Small intestine (tissue), 7 donors: ENCODE results near the gene SNRNP48. TPM values are rescaled to one million over a fixed set of nuclear protein-coding genes. Genes with fewer than 3 reads are reported as not detected.

ENCODE experiments used
- DNase-seq, 2 donors: peaks; one replicate each; pipeline versions ENCODE4 v3.0.0 to v3.0.0-alpha.2; 2013
- FAIRE-seq: peaks from 2 replicates; lab custom pipeline; 2012; peaks lifted over from hg19 to GRCh38; lab: Jason Lieb, UNC
- H3K27ac ChIP-seq, 3 donors: one replicate each; pipeline ENCODE4 v1.5.1; 2013; ENCODE audit warnings: low read length in 2 of 3, mild to moderate bottlenecking in 2 of 3, control low read depth in 1 of 3, inconsistent platforms in 1 of 3, low read depth in 1 of 3, moderate library complexity in 1 of 3
- H3K27me3 ChIP-seq, 3 donors: one replicate each; pipeline ENCODE4 v1.6.1; 2013; ENCODE audit warnings: low read length in 3 of 3, inconsistent platforms in 1 of 3; ENCODE audit not compliant: control insufficient read depth in 3 of 3, insufficient read depth in 3 of 3
- H3K36me3 ChIP-seq, 3 donors: one replicate each; pipeline ENCODE4 v1.6.1; 2013; ENCODE audit warnings: low read length in 3 of 3, inconsistent platforms in 1 of 3, low read depth in 1 of 3, mild to moderate bottlenecking in 1 of 3, moderate library complexity in 1 of 3; ENCODE audit not compliant: control insufficient read depth in 3 of 3, insufficient read depth in 2 of 3
- H3K4me1 ChIP-seq, 3 donors: one replicate each; pipeline ENCODE4 v1.6.1; 2013; ENCODE audit warnings: low read length in 2 of 3, inconsistent platforms in 1 of 3, low read depth in 1 of 3, mild to moderate bottlenecking in 1 of 3, moderate library complexity in 1 of 3; ENCODE audit not compliant: control insufficient read depth in 3 of 3, insufficient read depth in 2 of 3
- H3K4me3 ChIP-seq, 3 donors: one replicate each; pipeline ENCODE4 v1.5.1; 2013; ENCODE audit warnings: low read length in 3 of 3, control low read depth in 1 of 3, inconsistent platforms in 1 of 3, low read depth in 1 of 3, mild to moderate bottlenecking in 1 of 3, moderate library complexity in 1 of 3
- H3K9me3 ChIP-seq, 2 donors: one replicate each; pipeline ENCODE4 v1.6.1; 2013; ENCODE audit warnings: low read depth in 1 of 2, low read length in 1 of 2; ENCODE audit not compliant: control insufficient read depth in 2 of 2, insufficient read depth in 1 of 2
- WGBS, 3 donors: extraction: QIAGEN DNeasy Blood & Tissue Kit; methylation state at CpG; one replicate each; pipeline ENCODE4 v1.1.7; 2013; 5-methylcytosine and 5-hydroxymethylcytosine counted together
- polyA plus RNA-seq, 4 donors: library from polyadenylated mRNA; stranded (reverse) in 3 of 4; unstranded in 1 of 4; fragments of 200-250 nt in 3 of 4; fragments of 120-200 nt in 1 of 4; gene quantifications; one replicate each; pipeline versions ENCODE4 v1.2.1 to v1.2.3, GENCODE V29; 2013
- donor health status: healthy with polysubstance abuse.
- donor health status: control.
- donor health status: control.
- donor health status: Bipolar disorder and iron deficiency.
- donor health status: healthy.

The SNRNP48 gene
- polyA plus RNA-seq, 4 donors: 7.3 to 19.8 (median 8.4) TPM

DNA sequence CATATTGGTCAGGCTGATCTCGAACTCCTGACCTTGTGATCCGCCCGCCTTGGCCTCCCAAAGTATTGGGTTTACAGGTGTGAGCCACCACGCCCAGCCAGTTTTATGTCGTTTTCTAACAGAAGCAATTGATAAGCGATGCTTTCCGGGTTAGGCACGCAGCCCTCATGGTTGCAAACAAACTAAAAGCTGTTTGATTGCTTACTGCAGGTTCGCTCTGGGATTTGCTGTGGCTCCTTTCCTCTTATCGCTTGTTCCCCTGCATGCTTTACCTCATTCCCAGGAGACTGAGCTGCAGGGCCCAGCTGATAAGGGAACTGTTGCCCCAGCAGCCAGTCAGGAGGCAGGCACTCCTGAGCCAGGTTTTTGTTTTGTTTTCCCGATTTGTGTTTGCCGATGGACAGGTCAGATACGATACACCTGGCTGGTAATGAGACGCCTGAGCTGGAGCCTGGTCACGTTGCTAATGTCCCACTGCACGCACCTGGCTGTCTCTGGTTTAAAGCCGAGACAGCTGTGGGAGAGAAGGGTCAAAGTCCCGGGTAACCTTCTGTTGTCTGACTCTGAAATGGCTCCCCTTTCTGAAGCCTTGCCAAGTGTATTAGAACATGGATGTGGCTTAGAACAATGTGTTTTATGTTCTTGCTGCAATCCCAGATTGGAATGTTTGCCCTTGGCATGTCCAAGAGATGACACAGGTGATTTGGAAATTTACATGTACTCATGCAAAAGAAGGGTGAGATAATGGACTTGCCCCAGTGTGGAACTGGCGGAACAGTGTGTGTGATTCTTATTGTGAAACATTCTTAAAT is 28.6 kb upstream of the SNRNP48 start:
- FAIRE-seq (no peak), DNase-seq (peak; percentile 96 to 99)
- 16 to 62% (median 30%) methylated on average over 19 of the region's 19 CpGs for WGBS, 3 donors
- H3K27ac ChIP-seq: peak overlapping the region; percentile 57 to 75 (median 74)
- peaks cover 2 to 42% (median 14%) of the 10 kb centered on the region in 3 donors for H3K36me3 ChIP-seq
- peaks cover 0 to 2% (median 0%) of the 10 kb centered on the region in 3 donors for H3K27me3 ChIP-seq
- no peak overlapping the region for H3K4me3 ChIP-seq
- peaks cover 0 to 22% (median 3%) of the 10 kb centered on the region in 3 donors for H3K4me1 ChIP-seq
- H3K9me3 ChIP-seq: no peaks in the 10 kb centered on the region

DNA sequence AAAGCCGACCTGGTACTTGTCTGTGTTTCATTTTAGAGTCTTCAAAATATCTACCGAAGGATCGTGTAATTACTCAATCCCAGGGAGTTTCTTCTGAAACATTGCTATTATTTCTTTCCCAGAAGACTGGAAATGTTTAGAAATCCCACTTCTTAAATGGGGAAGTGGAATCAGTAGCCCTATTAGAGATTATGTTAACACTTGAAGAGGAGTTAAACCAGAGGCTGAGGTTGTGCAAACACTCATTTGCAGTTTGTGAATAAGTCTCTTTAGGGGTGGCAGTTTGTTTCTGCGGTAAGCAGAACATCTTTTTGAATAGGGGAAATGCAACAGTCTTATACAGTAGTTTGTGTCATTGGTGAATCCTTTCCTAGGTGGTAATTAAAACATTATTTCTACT is 27.2 kb upstream of the SNRNP48 start:
- H3K27me3 ChIP-seq: peaks cover 0 to 2% (median 0%) of the 10 kb centered on the region in 3 donors
- H3K36me3 ChIP-seq: peaks cover 0 to 47% (median 12%) of the 10 kb centered on the region in 3 donors
- H3K9me3 ChIP-seq: no peaks in the 10 kb centered on the region
- H3K4me1 ChIP-seq: peaks cover 0 to 22% (median 3%) of the 10 kb centered on the region in 3 donors
- no peak overlapping the region for H3K4me3 ChIP-seq
- no peak overlapping the region for H3K27ac ChIP-seq
- 80 to 94% (median 94%) methylated on average over 4 of the region's 4 CpGs for WGBS, 3 donors
- DNase-seq: no peak
- FAIRE-seq: no peak

DNA sequence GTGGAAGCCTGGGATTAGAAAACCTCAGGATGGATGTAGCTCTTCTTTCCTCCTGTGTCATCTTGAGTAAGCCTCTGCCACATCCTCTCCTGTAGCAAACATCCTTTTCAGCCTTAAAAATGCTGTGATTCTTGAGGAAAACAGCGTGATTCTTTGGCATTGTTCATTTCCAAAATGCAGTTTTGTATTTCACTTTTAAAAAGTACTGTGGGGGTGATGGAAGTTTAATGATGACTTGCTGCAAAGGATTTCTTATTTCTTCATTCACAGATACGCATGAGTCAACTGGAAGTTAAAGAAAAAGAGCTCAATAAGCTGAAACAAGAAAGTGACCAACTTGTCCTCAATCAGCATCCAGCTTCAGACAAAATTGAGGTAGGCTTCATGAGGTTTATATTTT is 23.9 kb upstream of the SNRNP48 start:
- H3K36me3 ChIP-seq: peaks cover 0 to 50% (median 17%) of the 10 kb centered on the region in 3 donors
- WGBS, 3 donors: 92 to 93% (median 93%) methylated on average over 2 of the region's 2 CpGs
- no peak for FAIRE-seq

DNA sequence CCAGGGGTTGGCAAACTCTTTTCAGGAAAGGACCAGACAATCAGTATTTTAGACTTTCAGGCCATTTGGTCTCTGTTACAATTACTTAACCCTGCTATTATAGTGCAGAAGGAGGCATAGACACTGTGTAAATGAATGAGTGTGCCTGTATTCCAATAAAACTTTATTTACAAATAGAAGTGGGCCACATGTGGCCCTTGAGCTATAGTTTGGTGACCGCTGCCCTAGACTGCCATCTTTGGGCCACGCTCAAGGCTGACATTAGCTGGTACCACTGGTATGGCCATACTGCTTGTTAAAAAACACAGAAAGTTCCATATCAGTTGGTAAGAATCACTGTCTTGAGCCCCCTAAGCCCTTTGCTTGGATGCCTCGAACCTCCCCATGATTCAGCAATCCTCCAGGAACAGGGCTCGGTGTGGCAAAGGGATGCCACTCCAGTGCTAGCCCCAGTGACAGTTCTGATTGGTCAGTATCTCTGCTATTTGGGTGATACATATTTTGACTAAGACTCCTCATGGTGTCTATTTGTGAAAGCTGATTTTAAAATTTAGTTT is 23.3 kb upstream of the SNRNP48 start:
- no peaks in the 10 kb centered on the region for H3K9me3 ChIP-seq
- H3K4me1 ChIP-seq: peaks cover 0 to 2% (median 0%) of the 10 kb centered on the region in 3 donors
- H3K36me3 ChIP-seq: peaks cover 0 to 52% (median 20%) of the 10 kb centered on the region in 3 donors
- no peak for FAIRE-seq
- no peak overlapping the region for H3K27ac ChIP-seq
- DNase-seq: no peak
- no peaks in the 10 kb centered on the region for H3K27me3 ChIP-seq
- 88 to 90% (median 89%) methylated on average over 4 of the region's 4 CpGs for WGBS, 3 donors
- no peak overlapping the region for H3K4me3 ChIP-seq

More for the DNA sequence above, 23.9 kb upstream of the SNRNP48 start:
- DNase-seq: no peak
- peaks cover 0 to 4% (median 0%) of the 10 kb centered on the region in 3 donors for H3K4me1 ChIP-seq
- H3K27me3 ChIP-seq: peaks cover 0 to 2% (median 0%) of the 10 kb centered on the region in 3 donors
- no peak overlapping the region for H3K4me3 ChIP-seq
- H3K9me3 ChIP-seq: no peaks in the 10 kb centered on the region
- H3K27ac ChIP-seq: no peak overlapping the region

DNA sequence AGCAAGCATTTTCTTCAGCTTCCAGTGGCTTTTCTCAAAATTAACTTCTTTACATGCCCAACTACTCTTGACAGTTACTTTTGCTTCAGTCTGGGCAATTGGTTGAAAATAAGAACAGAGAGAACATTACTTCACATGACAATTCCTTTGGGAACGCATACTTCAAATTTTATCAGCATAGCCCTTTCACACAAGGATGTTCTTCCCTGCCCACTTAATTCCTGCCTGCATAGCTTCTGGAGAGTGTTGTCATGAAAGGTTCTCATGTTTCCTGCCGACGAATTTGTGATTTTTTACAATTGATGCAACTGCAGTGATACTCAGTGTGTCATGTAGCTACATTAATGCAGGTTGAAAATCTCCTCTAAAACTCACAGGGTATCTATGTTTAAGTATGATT is 22.0 kb upstream of the SNRNP48 start:
- no peaks in the 10 kb centered on the region for H3K27me3 ChIP-seq
- 73 to 96% (median 82%) methylated on average over 3 of the region's 3 CpGs for WGBS, 3 donors
- no peak overlapping the region for H3K27ac ChIP-seq
- no peak overlapping the region for H3K4me3 ChIP-seq
- FAIRE-seq (no peak), DNase-seq (no peak)
- no peaks in the 10 kb centered on the region for H3K4me1 ChIP-seq
- peaks cover 2 to 56% (median 20%) of the 10 kb centered on the region in 3 donors for H3K36me3 ChIP-seq
- H3K9me3 ChIP-seq: no peaks in the 10 kb centered on the region

DNA sequence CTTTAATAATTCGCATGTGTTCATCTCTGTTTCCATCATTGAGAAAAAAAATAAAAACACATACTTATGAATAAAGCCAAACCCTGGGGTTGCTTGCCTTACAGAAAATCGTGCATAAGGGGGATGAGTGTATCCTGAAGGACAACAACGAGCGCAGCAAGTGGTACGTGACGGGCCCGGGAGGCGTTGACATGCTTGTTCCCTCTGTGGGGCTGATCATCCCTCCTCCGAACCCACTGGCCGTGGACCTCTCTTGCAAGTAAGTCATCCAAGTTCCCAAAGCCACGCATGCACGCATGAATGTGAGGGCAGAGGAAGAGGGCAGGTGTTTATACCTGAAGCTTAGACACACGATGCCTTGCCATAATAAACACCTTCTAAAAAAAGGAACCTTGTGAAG is 20.9 kb upstream of the SNRNP48 start:
- FAIRE-seq (no peak), DNase-seq (no peak)
- H3K27me3 ChIP-seq: no peaks in the 10 kb centered on the region
- H3K4me3 ChIP-seq: no peak overlapping the region
- no peaks in the 10 kb centered on the region for H3K9me3 ChIP-seq
- peaks cover 2 to 48% (median 19%) of the 10 kb centered on the region in 3 donors for H3K36me3 ChIP-seq
- 92 to 93% (median 92%) methylated on average over 13 of the region's 13 CpGs for WGBS, 3 donors
- no peak overlapping the region for H3K27ac ChIP-seq
- no peaks in the 10 kb centered on the region for H3K4me1 ChIP-seq

DNA sequence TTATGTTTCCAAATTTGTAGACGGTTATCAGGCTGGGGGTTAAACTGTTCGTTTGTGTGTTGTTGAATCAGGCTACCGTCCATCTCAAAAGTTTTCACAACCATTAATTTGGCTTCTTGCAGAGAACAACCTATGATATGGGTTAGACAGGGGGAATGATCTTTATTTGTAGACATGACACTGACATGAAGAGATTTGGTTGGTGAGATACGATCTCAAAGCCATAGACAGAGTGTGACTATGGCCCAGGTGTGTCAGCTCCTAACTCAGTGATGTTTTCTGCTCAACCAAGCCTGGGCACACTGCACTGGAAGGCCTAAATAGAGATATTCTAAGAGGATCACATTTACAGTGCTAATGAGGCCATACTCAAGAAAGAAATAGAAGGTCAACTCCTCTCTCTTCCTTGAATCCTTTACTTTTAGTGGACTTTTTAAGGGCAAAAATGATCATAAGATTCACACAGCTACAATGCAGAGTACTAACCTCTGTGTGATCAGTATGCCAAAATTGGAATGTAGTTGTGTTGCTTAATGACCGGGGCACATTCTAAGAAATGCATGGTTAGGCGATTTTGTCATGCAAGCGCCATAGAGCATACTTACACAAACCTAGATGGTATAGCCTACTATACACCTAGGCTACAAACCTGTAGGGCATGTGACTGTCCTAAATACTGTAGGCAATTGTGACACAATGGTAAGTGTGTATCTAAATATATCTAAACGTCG is 17.6 kb upstream of the SNRNP48 start:
- no peaks in the 10 kb centered on the region for H3K27me3 ChIP-seq
- FAIRE-seq (no peak), DNase-seq (no peak)
- peaks cover 7 to 37% (median 21%) of the 10 kb centered on the region in 3 donors for H3K36me3 ChIP-seq
- no peaks in the 10 kb centered on the region for H3K4me1 ChIP-seq
- 88 to 94% (median 89%) methylated on average over 9 of the region's 9 CpGs for WGBS, 3 donors
- no peaks in the 10 kb centered on the region for H3K9me3 ChIP-seq
- no peak overlapping the region for H3K27ac ChIP-seq
- H3K4me3 ChIP-seq: no peak overlapping the region

DNA sequence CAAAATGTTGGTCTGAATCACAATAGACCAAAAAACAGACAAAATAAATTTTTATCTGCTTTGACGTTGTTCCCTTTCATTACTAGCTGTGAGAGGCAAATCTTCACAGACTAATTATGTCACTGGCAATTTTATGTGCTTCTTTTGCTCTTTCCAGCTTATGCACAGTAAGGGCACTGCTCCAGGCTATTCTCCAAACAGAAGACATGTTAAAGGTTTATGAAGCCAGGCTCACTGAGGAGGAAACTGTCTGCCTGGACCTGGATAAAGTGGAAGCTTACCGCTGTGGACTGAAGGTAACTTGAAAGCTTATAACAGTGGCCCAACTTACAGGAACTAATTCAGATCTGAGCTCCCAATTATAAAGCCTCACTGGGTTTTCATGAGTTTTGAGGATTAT is 15.5 kb upstream of the SNRNP48 start:
- Histone ChIP-seq H3K9me3 (no peaks in the 10 kb centered on the region), H3K36me3 (peaks cover 7 to 35% (median 24%) of the 10 kb centered on the region in 3 donors), H3K27me3 (peaks cover 0 to 1% (median 0%) of the 10 kb centered on the region in 3 donors), H3K27ac (no peak overlapping the region), H3K4me3 (no peak overlapping the region), H3K4me1 (no peaks in the 10 kb centered on the region)
- WGBS, 3 donors: 80 to 90% (median 83%) methylated on average over 2 of the region's 2 CpGs
- DNase-seq (no peak), FAIRE-seq (no peak)
